SH-SY5Y (cell line): ENCODE measurements around the gene POC1B.

Source experiments
- GATA2 ChIP-seq: IDR thresholded peaks from 2 replicates; pipeline ENCODE4 v1.6.1; 2011; ENCODE audit warnings: mild to moderate bottlenecking, low read depth, low read length
- GATA3 ChIP-seq: IDR thresholded peaks from 2 replicates; pipeline ENCODE4 v1.6.1; 2011; ENCODE audit warnings: low read depth, mild to moderate bottlenecking, low read length, moderate library complexity

Gene POC1B

GRCh38 chr12:89523843-89524540 lies 1.9 kb downstream of the POC1B start:
- TF ChIP-seq GATA2, result no peak
- TF ChIP-seq GATA3, result no peak

- TF ChIP-seq GATA3, result no peak
- no peak for TF ChIP-seq GATA2
These were observed 2.5 kb downstream of the POC1B start for GRCh38 chr12:89523393-89523792.

GRCh38 chr12:89521364-89522223 lies 4.3 kb downstream of the POC1B start:
- TF ChIP-seq GATA3, result no peak
- no peak for TF ChIP-seq GATA2

GRCh38 chr12:89517720-89518119 lies 8.1 kb downstream of the POC1B start:
- no peak for TF ChIP-seq GATA3
- TF ChIP-seq GATA2, result no peak

GRCh38 chr12:89516633-89517032 lies 9.2 kb downstream of the POC1B start:
- TF ChIP-seq GATA2 (no peak), GATA3 (no peak)

- TF ChIP-seq GATA3, result no peak
- TF ChIP-seq GATA2, result no peak
These were observed 11.1 kb downstream of the POC1B start for GRCh38 chr12:89514751-89515150.

- TF ChIP-seq GATA2 (no peak), GATA3 (no peak)
These were observed 12.3 kb downstream of the POC1B start for GRCh38 chr12:89513544-89513943.

- TF ChIP-seq GATA2 (no peak), GATA3 (no peak)
These were observed 18.6 kb downstream of the POC1B start for GRCh38 chr12:89507015-89507824.

GRCh38 chr12:89506050-89506449 lies 19.8 kb downstream of the POC1B start:
- TF ChIP-seq GATA2 (no peak), GATA3 (no peak)

GRCh38 chr12:89504560-89505346 lies 21.1 kb downstream of the POC1B start:
- no peak for TF ChIP-seq GATA3
- TF ChIP-seq GATA2, result no peak

- no peak for TF ChIP-seq GATA2
- TF ChIP-seq GATA3, result no peak
These were observed 24.1 kb downstream of the POC1B start for GRCh38 chr12:89501793-89502192.

GRCh38 chr12:89499857-89500256 lies 26.0 kb downstream of the POC1B start:
- no peak for TF ChIP-seq GATA3
- TF ChIP-seq GATA2, result no peak

- TF ChIP-seq GATA2 (no peak), GATA3 (no peak)
These were observed 28.4 kb downstream of the POC1B start for GRCh38 chr12:89497467-89497866.

GRCh38 chr12:89497005-89497404 lies 28.8 kb downstream of the POC1B start:
- TF ChIP-seq GATA3 (no peak), GATA2 (no peak)
